Measurements from ENCODE around the gene ALK.

DNA sequence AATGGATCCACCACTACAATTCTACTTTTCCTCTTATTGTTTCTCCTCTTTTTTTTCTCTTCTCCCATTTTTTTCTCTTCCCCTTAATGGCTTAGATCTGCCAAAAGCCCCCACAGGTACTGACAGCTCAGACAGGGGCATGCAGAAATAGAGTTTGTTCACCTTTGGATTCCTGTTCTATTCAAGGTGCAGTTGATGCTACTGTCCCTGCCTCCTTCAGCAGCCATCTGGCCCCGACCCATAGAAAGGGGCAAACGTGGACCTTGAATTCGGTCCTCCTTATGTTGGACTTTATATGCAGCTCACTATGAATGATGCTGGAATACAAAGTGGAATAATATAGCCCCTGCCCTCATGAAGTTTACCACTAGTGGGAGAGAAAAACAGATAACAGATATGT is 27.7 kb upstream of the ALK start:
- TF ChIP-seq, protein P1, sequence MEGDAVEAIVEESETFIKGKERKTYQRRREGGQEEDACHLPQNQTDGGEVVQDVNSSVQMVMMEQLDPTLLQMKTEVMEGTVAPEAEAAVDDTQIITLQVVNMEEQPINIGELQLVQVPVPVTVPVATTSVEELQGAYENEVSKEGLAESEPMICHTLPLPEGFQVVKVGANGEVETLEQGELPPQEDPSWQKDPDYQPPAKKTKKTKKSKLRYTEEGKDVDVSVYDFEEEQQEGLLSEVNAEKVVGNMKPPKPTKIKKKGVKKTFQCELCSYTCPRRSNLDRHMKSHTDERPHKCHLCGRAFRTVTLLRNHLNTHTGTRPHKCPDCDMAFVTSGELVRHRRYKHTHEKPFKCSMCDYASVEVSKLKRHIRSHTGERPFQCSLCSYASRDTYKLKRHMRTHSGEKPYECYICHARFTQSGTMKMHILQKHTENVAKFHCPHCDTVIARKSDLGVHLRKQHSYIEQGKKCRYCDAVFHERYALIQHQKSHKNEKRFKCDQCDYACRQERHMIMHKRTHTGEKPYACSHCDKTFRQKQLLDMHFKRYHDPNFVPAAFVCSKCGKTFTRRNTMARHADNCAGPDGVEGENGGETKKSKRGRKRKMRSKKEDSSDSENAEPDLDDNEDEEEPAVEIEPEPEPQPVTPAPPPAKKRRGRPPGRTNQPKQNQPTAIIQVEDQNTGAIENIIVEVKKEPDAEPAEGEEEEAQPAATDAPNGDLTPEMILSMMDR (IDR thresholded peaks at IDR 0.05) = no peak
- no peak for TF ChIP-seq POLR2A (IDR thresholded peaks at IDR 0.05)
